HG03432 (cell line): ENCODE data around the gene SECISBP2.
"Not testable (repeated sequence)": the region's sequence is repeated elsewhere in the genome, so short reads cannot be mapped to it uniquely, and the experiment has no call there.

Experiments
- ATAC-seq: cut with Tn5 transposase; IDR thresholded peaks from one replicate; pipeline ENCODE4 v1.9.1; 2021; ENCODE audit warnings: mild to moderate bottlenecking, moderate library complexity; ENCODE audit not compliant: unreplicated experiment

SECISBP2 gene

GRCh38 chr9:89363921-89364665 lies 45.8 kb downstream of the SECISBP2 start:
- ATAC-seq, result no peak

- ATAC-seq, result no peak
Measured at GRCh38 chr9:89364666-89365531, 46.6 kb downstream of the SECISBP2 start.

- no peak for ATAC-seq
Measured at GRCh38 chr9:89365532-89365912, 47.2 kb downstream of the SECISBP2 start.

GRCh38 chr9:89366711-89367110 lies 48.4 kb downstream of the SECISBP2 start:
- ATAC-seq, result no peak

GRCh38 chr9:89367281-89367680 lies 49.0 kb downstream of the SECISBP2 start:
- no peak for ATAC-seq

GRCh38 chr9:89367726-89368437 lies 49.6 kb downstream of the SECISBP2 start:
- ATAC-seq, result no peak

- ATAC-seq, result no peak
Measured at GRCh38 chr9:89368550-89368949, 50.2 kb downstream of the SECISBP2 start.

GRCh38 chr9:89368978-89369377 lies 50.7 kb downstream of the SECISBP2 start:
- no peak for ATAC-seq

GRCh38 chr9:89370593-89370992 lies 52.3 kb downstream of the SECISBP2 start:
- no peak for ATAC-seq

- not testable (repeated sequence) for ATAC-seq
Measured at GRCh38 chr9:89371791-89372190, 53.5 kb downstream of the SECISBP2 start.

GRCh38 chr9:89372230-89372816 lies 54.0 kb downstream of the SECISBP2 start:
- no peak for ATAC-seq

- no peak for ATAC-seq
Measured at GRCh38 chr9:89372979-89373378, 54.7 kb downstream of the SECISBP2 start.

GRCh38 chr9:89374176-89374575 lies 55.9 kb downstream of the SECISBP2 start:
- no peak for ATAC-seq

- peak; percentile 84 for ATAC-seq
Measured at GRCh38 chr9:89375191-89375760, 57.0 kb downstream of the SECISBP2 start.

- ATAC-seq, result no peak
Measured at GRCh38 chr9:89376286-89376685, 58.0 kb downstream of the SECISBP2 start.

- ATAC-seq, result no peak
Measured at GRCh38 chr9:89376741-89377351, 58.5 kb downstream of the SECISBP2 start.

GRCh38 chr9:89377411-89377810 lies 59.1 kb downstream of the SECISBP2 start:
- ATAC-seq, result no peak

GRCh38 chr9:89378541-89378940 lies 60.2 kb downstream of the SECISBP2 start:
- no peak for ATAC-seq

- no peak for ATAC-seq
Measured at GRCh38 chr9:89379031-89379430, 60.7 kb downstream of the SECISBP2 start.

GRCh38 chr9:89379508-89380115 lies 61.3 kb downstream of the SECISBP2 start:
- no peak for ATAC-seq
